HepG2 (cell line): ENCODE data around the gene STYX. TPM values are rescaled to one million over a fixed set of nuclear protein-coding genes. Genes with fewer than 3 reads are reported as not detected.

Experiments used
- HMG20A ChIP-seq: IDR thresholded peaks from 2 replicates; pipeline ENCODE4 v1.6.1; 2016; ENCODE audit warnings: borderline replicate concordance
- MATR3 ChIP-seq: sonication (generic); formaldehyde crosslinking; IDR thresholded peaks from 2 replicates; pipeline ENCODE4 v1.4.0; 2020; ENCODE audit warnings: missing genetic modification reagents
- NR2F2 ChIP-seq: IDR thresholded peaks from 2 replicates; pipeline ENCODE4 v1.6.1; 2012; ENCODE audit warnings: low read depth, inconsistent platforms, borderline replicate concordance
- SALL1 ChIP-seq: sonication (generic); formaldehyde crosslinking; IDR thresholded peaks from 2 replicates; pipeline ENCODE4 v1.8.0; 2022; ENCODE audit warnings: mild to moderate bottlenecking, missing genetic modification reagents
- SNRNP70 ChIP-seq: fragments of 200-400 bp; formaldehyde crosslinking; IDR thresholded peaks from 2 replicates; pipeline ENCODE4 v1.6.1; 2017; ENCODE audit warnings: mild to moderate bottlenecking, low read depth, low read length, moderate library complexity
- STAG1 ChIP-seq: sonication (generic); formaldehyde crosslinking; IDR thresholded peaks from 2 replicates; pipeline ENCODE4 v1.4.0; 2020; ENCODE audit warnings: missing genetic modification reagents
- ZC3H13 ChIP-seq: sonication (generic); formaldehyde crosslinking; IDR thresholded peaks from 2 replicates; pipeline ENCODE4 v1.8.1; 2023; ENCODE audit warnings: mild to moderate bottlenecking, missing genetic modification reagents, moderate library complexity
- ZNF451 ChIP-seq: sonication (generic); formaldehyde crosslinking; IDR thresholded peaks from 2 replicates; pipeline ENCODE4 v1.5.0; 2020; ENCODE audit warnings: mild to moderate bottlenecking, missing genetic modification reagents
- ZNF563 ChIP-seq: sonication (generic); formaldehyde crosslinking; IDR thresholded peaks from 2 replicates; pipeline ENCODE4 v1.8.0; 2022; ENCODE audit warnings: mild to moderate bottlenecking, moderate library complexity, missing genetic modification reagents
- ZNF614 ChIP-seq: IDR thresholded peaks from 2 replicates; pipeline ENCODE4 v1.6.1; 2018; ENCODE audit warnings: missing biosample characterization, missing genetic modification reagents, inconsistent platforms, borderline replicate concordance
- ZSCAN9 ChIP-seq: IDR thresholded peaks from 2 replicates; pipeline ENCODE4 v1.6.1; 2016; ENCODE audit warnings: borderline replicate concordance
- polyA plus RNA-seq, 8 experiments: library from polyadenylated mRNA; depleted of rRNA in 3 of 8; stranded (reverse) in 7 of 8; unstranded in 1 of 8; fragments of >200 nt; fragmentation: Illumina TruSeq in 4 of 8; extraction: Trizol in 4 of 8; gene quantifications; 2 replicates each; pipeline versions ENCODE4 v1.2.1 to v1.2.3, GENCODE V29; 2011 to 2016; ENCODE audit warnings: low read depth in 4 of 8, missing spikeins in 1 of 8, mixed read lengths in 1 of 8; ENCODE audit not compliant: insufficient read depth in 1 of 8
- total RNA-seq, 5 experiments: library from RNA; depleted of rRNA; stranded (reverse); fragments of >200 nt; fragmentation: Illumina TruSeq; extraction: Trizol; gene quantifications; 2 replicates each; pipeline ENCODE4 v1.2.3, GENCODE V29; 2016; ENCODE audit warnings: low read depth in 1 of 5
- TF ChIP-seq, protein P1 (sequence below): sonication (generic); formaldehyde crosslinking; conservative IDR thresholded peaks from 2 replicates; pipeline ENCODE4 v1.4.0; 2020; ENCODE audit warnings: missing genetic modification reagents
- TF ChIP-seq, protein P2 (sequence below): IDR thresholded peaks from 2 replicates; pipeline ENCODE4 v1.4.0; 2020; ENCODE audit warnings: mild to moderate bottlenecking, missing genetic modification reagents
- TF ChIP-seq, protein P3 (sequence below): sonication (generic); formaldehyde crosslinking; IDR thresholded peaks from 2 replicates; pipeline ENCODE4 v1.5.0; 2020; ENCODE audit warnings: mild to moderate bottlenecking, missing genetic modification reagents, borderline replicate concordance
- TF ChIP-seq, protein P4 (sequence below): sonication (generic); formaldehyde crosslinking; IDR thresholded peaks from 2 replicates; pipeline ENCODE4 v1.9.0; 2021; ENCODE audit warnings: mild to moderate bottlenecking, missing genetic modification reagents

Gene STYX
- total and polyA plus RNA-seq, 2 of the 13 experiments (the other 11 are each of a cell fraction or from before 2014, with no cell fraction given): 6.6 to 10.9 TPM

DNA sequence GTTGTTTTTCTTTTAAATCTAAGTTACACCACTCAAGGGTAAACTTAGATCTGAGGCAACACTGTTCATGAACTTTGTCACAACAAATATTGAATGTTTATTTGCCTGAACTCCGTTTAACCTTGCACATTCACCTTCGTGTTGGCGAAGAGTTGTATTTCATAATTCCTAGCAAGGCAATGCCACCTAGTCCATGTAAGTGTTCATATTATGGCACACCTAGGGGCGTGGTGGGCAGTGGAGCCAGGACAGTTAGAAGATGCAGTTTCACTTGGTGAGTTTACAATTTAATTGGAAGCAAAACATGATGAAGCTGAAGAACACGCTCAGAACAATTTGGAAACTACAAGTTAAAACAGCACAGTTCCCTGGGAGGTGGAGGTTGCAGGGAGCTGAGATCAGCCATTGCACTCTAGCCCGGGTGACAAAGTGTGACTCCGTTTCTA, 91.9 kb downstream of the STYX start (continued):
- TF ChIP-seq, protein P1, sequence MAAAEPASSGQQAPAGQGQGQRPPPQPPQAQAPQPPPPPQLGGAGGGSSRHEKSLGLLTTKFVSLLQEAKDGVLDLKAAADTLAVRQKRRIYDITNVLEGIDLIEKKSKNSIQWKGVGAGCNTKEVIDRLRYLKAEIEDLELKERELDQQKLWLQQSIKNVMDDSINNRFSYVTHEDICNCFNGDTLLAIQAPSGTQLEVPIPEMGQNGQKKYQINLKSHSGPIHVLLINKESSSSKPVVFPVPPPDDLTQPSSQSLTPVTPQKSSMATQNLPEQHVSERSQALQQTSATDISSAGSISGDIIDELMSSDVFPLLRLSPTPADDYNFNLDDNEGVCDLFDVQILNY (CRISPR knock-in tag): no peak
- TF ChIP-seq HMG20A (CRISPR knock-in tag): peak; percentile 100
- TF ChIP-seq STAG1: peak; percentile 36
- TF ChIP-seq SNRNP70: no peak
- TF ChIP-seq, protein P2, sequence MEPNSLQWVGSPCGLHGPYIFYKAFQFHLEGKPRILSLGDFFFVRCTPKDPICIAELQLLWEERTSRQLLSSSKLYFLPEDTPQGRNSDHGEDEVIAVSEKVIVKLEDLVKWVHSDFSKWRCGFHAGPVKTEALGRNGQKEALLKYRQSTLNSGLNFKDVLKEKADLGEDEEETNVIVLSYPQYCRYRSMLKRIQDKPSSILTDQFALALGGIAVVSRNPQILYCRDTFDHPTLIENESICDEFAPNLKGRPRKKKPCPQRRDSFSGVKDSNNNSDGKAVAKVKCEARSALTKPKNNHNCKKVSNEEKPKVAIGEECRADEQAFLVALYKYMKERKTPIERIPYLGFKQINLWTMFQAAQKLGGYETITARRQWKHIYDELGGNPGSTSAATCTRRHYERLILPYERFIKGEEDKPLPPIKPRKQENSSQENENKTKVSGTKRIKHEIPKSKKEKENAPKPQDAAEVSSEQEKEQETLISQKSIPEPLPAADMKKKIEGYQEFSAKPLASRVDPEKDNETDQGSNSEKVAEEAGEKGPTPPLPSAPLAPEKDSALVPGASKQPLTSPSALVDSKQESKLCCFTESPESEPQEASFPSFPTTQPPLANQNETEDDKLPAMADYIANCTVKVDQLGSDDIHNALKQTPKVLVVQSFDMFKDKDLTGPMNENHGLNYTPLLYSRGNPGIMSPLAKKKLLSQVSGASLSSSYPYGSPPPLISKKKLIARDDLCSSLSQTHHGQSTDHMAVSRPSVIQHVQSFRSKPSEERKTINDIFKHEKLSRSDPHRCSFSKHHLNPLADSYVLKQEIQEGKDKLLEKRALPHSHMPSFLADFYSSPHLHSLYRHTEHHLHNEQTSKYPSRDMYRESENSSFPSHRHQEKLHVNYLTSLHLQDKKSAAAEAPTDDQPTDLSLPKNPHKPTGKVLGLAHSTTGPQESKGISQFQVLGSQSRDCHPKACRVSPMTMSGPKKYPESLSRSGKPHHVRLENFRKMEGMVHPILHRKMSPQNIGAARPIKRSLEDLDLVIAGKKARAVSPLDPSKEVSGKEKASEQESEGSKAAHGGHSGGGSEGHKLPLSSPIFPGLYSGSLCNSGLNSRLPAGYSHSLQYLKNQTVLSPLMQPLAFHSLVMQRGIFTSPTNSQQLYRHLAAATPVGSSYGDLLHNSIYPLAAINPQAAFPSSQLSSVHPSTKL (CRISPR knock-in tag): peak; percentile 100
- TF ChIP-seq, protein P3, sequence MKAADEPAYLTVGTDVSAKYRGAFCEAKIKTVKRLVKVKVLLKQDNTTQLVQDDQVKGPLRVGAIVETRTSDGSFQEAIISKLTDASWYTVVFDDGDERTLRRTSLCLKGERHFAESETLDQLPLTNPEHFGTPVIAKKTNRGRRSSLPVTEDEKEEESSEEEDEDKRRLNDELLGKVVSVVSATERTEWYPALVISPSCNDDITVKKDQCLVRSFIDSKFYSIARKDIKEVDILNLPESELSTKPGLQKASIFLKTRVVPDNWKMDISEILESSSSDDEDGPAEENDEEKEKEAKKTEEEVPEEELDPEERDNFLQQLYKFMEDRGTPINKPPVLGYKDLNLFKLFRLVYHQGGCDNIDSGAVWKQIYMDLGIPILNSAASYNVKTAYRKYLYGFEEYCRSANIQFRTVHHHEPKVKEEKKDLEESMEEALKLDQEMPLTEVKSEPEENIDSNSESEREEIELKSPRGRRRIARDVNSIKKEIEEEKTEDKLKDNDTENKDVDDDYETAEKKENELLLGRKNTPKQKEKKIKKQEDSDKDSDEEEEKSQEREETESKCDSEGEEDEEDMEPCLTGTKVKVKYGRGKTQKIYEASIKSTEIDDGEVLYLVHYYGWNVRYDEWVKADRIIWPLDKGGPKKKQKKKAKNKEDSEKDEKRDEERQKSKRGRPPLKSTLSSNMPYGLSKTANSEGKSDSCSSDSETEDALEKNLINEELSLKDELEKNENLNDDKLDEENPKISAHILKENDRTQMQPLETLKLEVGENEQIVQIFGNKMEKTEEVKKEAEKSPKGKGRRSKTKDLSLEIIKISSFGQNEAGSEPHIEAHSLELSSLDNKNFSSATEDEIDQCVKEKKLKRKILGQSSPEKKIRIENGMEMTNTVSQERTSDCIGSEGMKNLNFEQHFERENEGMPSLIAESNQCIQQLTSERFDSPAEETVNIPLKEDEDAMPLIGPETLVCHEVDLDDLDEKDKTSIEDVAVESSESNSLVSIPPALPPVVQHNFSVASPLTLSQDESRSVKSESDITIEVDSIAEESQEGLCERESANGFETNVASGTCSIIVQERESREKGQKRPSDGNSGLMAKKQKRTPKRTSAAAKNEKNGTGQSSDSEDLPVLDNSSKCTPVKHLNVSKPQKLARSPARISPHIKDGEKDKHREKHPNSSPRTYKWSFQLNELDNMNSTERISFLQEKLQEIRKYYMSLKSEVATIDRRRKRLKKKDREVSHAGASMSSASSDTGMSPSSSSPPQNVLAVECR (CRISPR knock-in tag): peak; percentile 63; the same call in 1 of the 2 replicates
- peak; percentile 99 for TF ChIP-seq SALL1 (CRISPR knock-in tag)
- TF ChIP-seq, protein P4, sequence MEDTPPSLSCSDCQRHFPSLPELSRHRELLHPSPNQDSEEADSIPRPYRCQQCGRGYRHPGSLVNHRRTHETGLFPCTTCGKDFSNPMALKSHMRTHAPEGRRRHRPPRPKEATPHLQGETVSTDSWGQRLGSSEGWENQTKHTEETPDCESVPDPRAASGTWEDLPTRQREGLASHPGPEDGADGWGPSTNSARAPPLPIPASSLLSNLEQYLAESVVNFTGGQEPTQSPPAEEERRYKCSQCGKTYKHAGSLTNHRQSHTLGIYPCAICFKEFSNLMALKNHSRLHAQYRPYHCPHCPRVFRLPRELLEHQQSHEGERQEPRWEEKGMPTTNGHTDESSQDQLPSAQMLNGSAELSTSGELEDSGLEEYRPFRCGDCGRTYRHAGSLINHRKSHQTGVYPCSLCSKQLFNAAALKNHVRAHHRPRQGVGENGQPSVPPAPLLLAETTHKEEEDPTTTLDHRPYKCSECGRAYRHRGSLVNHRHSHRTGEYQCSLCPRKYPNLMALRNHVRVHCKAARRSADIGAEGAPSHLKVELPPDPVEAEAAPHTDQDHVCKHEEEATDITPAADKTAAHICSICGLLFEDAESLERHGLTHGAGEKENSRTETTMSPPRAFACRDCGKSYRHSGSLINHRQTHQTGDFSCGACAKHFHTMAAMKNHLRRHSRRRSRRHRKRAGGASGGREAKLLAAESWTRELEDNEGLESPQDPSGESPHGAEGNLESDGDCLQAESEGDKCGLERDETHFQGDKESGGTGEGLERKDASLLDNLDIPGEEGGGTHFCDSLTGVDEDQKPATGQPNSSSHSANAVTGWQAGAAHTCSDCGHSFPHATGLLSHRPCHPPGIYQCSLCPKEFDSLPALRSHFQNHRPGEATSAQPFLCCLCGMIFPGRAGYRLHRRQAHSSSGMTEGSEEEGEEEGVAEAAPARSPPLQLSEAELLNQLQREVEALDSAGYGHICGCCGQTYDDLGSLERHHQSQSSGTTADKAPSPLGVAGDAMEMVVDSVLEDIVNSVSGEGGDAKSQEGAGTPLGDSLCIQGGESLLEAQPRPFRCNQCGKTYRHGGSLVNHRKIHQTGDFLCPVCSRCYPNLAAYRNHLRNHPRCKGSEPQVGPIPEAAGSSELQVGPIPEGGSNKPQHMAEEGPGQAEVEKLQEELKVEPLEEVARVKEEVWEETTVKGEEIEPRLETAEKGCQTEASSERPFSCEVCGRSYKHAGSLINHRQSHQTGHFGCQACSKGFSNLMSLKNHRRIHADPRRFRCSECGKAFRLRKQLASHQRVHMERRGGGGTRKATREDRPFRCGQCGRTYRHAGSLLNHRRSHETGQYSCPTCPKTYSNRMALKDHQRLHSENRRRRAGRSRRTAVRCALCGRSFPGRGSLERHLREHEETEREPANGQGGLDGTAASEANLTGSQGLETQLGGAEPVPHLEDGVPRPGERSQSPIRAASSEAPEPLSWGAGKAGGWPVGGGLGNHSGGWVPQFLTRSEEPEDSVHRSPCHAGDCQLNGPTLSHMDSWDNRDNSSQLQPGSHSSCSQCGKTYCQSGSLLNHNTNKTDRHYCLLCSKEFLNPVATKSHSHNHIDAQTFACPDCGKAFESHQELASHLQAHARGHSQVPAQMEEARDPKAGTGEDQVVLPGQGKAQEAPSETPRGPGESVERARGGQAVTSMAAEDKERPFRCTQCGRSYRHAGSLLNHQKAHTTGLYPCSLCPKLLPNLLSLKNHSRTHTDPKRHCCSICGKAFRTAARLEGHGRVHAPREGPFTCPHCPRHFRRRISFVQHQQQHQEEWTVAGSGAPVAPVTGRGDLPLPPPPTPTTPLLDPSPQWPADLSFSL (CRISPR knock-in tag): peak; percentile 32; the same call in 1 of the 2 replicates
- TF ChIP-seq MATR3 (CRISPR knock-in tag): no peak
- TF ChIP-seq ZSCAN9 (CRISPR knock-in tag): peak; percentile 85
- TF ChIP-seq ZNF451 (CRISPR knock-in tag): no peak
- TF ChIP-seq ZNF563 (CRISPR knock-in tag): no peak
- TF ChIP-seq ZC3H13 (CRISPR knock-in tag): no peak
- peak; percentile 87 for TF ChIP-seq ZNF614 (CRISPR knock-in tag)
- TF ChIP-seq NR2F2: peak; percentile 94
